NK-92 (cell line): ENCODE data around the gene QKI.
"Not testable (repeated sequence)": the region's sequence is repeated elsewhere in the genome, so short reads cannot be mapped to it uniquely, and the experiment has no call there.

ENCODE experiments used
- DNase-seq: peaks from one replicate; lab custom pipeline; 2025; ENCODE audit not compliant: unreplicated experiment; lab: John Stamatoyannopoulos, UW

QKI gene

DNA sequence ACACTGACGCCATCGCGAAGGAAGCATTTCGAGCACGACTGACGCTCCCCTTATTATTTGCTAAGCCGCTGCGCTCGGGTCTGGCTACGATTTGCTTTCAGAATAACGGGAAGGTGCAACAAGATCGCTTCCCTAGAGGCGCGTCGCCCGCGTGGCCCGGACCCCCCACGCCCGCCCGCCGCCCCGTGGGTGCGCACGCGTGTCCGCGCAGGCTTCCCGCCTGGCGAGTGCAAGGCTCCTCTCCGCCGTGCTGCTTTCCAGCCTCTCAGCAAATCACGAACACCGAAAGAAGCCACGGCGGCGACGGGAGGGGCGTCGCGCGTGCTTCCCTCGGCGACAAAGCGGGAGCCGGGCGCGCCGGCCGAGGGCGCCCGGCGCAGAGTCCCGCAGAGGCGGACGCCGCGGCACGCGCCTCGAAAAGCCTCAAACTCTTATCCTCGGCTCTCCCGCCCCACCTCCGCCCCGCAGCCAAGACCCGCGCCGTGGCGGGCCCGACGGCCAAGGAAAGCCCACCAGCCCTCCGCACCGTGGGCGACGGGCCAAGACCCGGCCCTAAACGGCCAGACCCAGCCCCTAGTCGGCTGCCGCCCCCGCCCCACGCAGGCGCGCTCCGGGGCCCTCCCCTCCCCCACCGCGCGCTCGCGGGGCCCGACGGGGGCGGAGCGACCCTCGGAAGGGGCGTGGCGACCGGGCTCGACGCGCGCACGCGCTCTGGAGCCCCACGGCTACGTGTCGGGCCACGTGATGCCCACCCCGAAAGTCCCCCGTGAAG, 987 bp upstream of the QKI start:
- DNase-seq = no peak

- DNase-seq = no peak
Observed at GRCh38 chr6:163414946-163415619, 565 bp downstream of the QKI start.

DNA sequence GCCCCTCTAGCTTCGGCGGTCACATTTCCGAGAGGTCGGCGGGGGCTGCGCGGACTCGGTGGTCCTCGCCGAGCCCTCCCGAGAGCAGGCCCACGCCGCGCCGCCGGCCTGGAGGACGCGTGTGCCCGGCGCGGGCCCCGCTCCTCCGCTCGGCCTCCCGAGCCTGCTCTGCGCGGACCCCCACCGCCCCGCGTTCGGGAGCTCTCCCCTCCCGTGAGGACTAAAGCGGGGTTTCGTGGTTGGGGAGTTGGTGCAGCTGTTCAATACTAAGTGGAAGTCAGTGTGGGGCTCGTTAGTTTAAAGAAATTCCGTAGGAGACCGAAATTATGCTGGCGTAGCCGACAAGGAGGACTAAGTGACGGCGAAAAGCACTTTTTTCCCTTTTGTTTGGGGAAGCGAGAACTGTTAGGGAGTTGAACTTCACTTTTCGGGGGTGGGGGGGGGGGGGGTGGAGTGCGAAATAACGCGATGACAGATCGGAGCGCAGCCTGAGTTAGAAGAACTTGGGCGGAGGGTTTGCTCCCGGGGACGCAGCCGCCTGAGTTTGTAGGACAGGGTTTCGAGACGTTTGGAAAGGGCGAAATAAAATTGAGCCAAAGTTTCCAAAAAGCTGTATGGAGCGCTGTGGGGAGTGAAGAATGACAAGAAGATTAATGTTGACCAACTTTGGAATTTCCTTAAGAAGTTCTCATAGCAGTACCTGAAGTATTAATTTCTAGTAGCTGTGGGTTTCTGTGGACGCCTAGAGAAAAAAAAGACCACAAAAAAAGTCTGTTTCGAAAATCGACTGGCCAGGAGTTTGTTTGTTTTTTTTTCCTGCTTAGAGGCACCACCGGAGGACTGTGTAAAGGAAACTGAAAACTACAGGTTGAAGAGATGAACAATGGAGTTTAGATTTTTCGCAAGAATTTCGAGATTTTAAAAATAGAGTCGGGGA, 1.4 kb downstream of the QKI start:
- DNase-seq = no peak

DNA sequence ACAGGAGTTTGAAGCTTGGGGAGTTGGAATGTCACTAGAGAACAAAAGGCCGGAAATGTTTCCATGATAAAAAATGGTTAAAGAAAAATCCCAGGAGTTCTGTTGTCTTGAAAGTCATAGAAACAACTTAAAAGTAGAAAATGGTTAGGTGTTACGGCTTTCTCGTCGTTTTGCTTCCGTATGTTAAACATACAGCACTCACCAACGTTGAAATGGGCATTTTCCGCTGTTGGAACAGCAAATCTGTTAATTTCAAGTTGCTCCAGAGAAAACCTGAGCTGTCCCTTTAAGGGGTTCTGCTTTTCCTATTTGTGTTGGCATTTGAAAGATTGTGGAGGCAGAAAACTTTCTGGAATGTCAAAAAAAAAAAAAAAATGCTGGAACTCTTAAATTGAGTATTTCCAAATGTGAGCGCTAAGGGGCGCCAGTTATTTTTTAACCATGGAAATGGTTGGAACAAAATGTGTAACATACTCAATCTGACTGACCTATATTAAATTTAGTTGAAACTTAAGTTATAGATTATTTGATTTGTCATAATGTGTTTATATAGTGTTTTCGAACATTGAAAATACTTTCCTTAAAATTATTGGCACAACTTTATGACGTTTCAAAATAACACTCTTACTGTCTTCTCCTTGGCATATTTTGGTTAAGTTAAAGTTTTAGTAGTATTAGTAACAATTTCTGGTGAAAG, 2.2 kb downstream of the QKI start:
- DNase-seq = no peak

GRCh38 chr6:163417595-163417994, 3.1 kb downstream of the QKI start:
- DNase-seq = no peak

- DNase-seq = no peak
Observed at GRCh38 chr6:163418311-163419029, 4.0 kb downstream of the QKI start.

DNA sequence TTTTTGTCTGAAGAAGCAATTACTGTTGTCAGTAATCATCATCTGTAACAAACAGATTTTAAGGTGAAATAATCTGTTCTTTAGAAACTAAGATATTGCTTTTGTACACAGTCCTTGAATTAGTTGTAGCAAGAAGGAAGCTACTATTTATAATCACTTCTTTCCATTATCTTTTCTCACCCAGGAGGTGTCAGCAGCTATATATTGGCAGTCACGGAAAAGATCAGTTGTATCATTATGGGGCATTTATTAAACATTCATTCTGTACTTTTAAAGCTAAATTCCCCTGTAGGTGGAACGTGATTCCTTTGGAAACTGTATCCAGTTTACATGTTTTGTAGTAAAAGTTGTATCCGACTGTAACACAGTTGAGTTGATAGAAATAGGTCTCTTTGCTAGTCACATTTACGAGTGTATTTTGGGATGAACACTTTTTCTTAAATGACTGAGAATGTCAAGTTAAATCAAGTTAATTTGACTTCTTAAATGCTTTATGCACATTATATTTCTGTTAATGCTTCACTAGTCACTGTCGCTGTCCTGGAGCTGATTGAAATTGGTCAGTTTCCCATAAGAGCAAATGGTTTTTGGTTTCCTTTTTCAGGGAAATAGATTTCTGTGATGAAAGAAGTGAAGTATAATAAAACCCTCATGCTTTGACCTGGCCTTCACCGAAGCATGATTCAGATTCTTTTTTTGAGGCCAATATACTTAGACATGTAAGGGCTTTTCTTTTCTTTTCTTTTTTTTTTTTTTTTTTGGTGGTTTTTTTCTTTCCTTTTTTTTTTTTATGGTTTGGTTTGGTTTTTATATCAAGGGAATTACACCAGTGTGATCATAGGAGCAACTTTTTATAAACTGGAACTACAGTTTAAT, 5.1 kb downstream of the QKI start:
- no peak for DNase-seq

GRCh38 chr6:163420289-163420614, 5.7 kb downstream of the QKI start:
- no peak for DNase-seq

DNA sequence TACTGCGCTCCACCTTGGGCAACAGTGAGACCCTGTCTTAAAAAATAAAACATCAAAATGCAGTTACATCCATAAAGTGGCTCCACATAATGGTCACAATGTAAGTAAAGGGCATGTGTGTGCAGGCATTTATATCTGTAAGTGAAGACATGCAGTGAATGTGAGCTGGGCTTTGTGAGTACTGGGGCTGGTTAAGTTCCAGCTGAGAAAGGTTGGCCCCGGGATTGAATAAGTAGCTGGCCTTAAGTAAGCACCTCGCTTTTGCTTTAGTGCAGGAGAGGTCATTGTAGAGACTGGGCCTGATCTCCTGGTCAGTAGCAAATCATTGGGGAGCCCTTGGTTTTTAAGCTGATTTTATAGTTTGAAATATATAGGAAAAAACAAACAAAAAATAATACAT, 8.0 kb downstream of the QKI start:
- DNase-seq = no peak

DNA sequence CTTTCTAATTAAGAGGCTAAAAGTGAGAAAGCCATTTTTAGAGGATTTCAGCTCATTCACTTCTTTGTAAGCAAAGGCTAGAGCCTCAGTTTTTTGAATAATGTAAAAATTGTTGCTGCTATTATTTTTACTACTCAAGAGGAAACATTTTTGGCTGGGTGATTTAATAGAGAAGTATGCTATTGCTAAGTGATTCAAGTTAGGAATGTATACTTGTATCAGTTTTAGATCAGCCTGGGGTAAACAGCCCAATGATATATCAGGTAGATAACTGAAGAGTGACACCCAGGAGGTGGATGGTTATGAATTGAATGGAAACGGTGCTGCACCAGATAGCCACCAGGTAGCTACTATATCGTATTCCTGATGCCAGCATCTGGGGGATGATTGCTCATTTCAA, 9.2 kb downstream of the QKI start:
- DNase-seq = no peak

GRCh38 chr6:163427498-163428254, 13.2 kb downstream of the QKI start:
- DNase-seq = no peak

GRCh38 chr6:163428373-163428772, 13.9 kb downstream of the QKI start:
- no peak for DNase-seq

GRCh38 chr6:163429858-163430448, 15.4 kb downstream of the QKI start:
- no peak for DNase-seq

GRCh38 chr6:163432300-163432699, 17.8 kb downstream of the QKI start:
- DNase-seq = no peak

GRCh38 chr6:163433486-163433885, 19.0 kb downstream of the QKI start:
- DNase-seq = not testable (repeated sequence)

GRCh38 chr6:163435023-163435422, 20.5 kb downstream of the QKI start:
- DNase-seq = no peak

- no peak for DNase-seq
Observed at GRCh38 chr6:163436843-163437242, 22.3 kb downstream of the QKI start.

GRCh38 chr6:163437466-163437865, 22.9 kb downstream of the QKI start:
- no peak for DNase-seq
